GM13977 (cell line): ENCODE results near the gene SLC2A4RG.

ENCODE experiments used
- DNase-seq: peaks from one replicate; pipeline ENCODE4 v3.0.0; 2012; ENCODE audit warnings: low spot score
- in situ Hi-C: fragments of 300-500 bp; cut with MboI; formaldehyde crosslinking; loops from one replicate; pipeline ENCODE4 v1.12.0; 2022; ENCODE audit warnings: low sequenced_read_pairs, low pct_unique_long_range_greater_than_20kb, mixed read lengths, inconsistent platforms; ENCODE audit not compliant: unreplicated experiment
- TF ChIP-seq, protein P1 (sequence below): IDR thresholded peaks from 2 replicates; pipeline ENCODE4 v1.5.1; 2012; ENCODE audit warnings: mild to moderate bottlenecking, control low read depth; ENCODE audit not compliant: insufficient read depth; ENCODE audit errors: extremely low read depth, missing control alignments

Gene SLC2A4RG

DNA sequence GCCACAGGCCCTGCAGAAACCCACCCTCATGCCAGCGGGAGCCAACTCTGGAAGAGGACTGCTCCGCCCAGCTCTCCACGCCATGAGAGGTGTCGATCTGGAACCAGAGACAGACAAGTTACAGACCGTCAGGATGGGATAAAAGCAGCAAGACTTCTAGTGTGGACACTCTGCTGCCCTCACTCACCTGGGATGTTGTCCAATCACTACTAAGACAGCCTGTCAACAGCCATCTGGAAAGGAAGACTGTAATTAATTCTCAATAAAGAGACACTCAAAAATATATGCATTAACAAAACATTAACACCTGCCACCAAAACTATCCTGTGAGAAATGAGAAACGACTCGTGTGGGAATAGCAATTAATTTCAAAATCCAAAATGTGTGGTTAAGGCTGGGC, 28.3 kb downstream of the SLC2A4RG start:
- TF ChIP-seq, protein P1, sequence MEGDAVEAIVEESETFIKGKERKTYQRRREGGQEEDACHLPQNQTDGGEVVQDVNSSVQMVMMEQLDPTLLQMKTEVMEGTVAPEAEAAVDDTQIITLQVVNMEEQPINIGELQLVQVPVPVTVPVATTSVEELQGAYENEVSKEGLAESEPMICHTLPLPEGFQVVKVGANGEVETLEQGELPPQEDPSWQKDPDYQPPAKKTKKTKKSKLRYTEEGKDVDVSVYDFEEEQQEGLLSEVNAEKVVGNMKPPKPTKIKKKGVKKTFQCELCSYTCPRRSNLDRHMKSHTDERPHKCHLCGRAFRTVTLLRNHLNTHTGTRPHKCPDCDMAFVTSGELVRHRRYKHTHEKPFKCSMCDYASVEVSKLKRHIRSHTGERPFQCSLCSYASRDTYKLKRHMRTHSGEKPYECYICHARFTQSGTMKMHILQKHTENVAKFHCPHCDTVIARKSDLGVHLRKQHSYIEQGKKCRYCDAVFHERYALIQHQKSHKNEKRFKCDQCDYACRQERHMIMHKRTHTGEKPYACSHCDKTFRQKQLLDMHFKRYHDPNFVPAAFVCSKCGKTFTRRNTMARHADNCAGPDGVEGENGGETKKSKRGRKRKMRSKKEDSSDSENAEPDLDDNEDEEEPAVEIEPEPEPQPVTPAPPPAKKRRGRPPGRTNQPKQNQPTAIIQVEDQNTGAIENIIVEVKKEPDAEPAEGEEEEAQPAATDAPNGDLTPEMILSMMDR: no peak
- DNase-seq: no peak
- in situ Hi-C loops: no loop called here

DNA sequence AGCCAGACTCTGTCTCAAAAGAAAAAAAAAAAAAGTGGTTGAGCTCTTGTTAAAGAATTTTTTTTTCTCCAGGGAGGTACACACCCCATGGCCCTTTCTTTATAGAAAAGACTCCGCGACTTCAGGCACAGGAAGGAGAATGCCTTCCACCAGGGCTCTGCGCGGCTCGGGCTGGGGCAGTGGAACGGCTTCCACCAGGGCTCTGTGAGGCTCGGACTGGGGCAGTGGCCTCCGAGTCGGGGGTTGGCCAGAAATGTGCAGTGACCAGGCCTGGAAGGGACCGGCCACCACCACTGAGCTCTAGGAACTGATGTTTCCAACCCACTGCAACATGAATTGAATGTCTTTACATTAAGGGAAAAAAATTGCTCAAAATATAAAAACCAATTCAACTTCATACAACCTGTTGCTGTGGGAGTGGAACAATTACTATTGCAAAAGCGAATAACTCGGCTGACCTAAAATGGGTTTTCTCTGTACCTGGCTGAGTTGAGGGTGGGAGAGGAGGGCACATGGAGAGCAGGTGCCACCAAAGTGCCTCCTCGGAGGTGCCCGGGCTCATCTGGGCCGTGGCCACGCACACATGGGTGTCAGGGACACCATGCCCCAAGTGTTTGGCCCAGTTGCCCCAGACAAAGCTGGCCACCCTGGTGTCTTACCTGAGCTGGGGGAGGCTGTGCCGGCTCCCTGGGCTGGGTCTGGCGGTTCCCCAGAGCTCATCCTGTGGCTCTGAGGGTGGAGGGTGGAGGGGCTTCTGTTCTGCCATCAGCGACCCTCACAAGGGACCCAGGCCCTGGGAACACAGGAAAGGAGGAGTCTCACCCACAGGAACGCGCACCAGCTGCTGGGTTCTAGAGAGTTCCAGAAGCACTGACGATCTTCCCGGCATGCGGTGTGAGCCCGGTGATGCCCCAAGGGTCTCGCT, 29.3 kb downstream of the SLC2A4RG start:
- in situ Hi-C loops: no loop called here
- no peak for DNase-seq
- TF ChIP-seq, protein P1: no peak

DNA sequence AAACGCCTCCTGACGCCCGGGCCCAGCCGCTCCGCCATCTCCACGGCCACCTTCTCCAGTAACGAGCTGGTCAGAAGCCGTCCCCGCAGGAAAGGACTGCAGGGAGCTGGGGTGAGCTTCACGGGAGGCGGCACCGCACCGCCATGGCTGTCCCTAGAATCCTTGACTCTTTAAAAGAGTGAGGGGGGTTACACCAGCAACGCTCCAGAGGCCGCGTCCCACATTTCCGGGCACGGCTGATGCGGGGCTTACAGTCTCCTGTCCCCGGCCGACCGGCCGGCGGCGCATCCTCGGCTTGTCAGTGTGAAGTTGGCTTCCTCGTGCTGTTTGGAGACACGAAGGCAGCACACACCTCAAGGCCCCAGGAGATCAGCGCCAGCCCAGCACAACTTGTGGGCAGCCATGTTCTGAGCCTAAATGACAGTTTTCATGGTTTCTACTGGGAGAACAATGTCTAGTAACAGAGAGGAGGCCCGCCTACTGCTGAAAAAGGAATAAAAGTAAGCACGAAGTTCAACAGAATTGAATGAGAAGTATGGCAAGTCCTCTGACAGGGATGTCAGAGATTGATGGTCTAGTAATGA, 30.4 kb downstream of the SLC2A4RG start:
- in situ Hi-C loops: no loop called here
- DNase-seq: no peak

DNA sequence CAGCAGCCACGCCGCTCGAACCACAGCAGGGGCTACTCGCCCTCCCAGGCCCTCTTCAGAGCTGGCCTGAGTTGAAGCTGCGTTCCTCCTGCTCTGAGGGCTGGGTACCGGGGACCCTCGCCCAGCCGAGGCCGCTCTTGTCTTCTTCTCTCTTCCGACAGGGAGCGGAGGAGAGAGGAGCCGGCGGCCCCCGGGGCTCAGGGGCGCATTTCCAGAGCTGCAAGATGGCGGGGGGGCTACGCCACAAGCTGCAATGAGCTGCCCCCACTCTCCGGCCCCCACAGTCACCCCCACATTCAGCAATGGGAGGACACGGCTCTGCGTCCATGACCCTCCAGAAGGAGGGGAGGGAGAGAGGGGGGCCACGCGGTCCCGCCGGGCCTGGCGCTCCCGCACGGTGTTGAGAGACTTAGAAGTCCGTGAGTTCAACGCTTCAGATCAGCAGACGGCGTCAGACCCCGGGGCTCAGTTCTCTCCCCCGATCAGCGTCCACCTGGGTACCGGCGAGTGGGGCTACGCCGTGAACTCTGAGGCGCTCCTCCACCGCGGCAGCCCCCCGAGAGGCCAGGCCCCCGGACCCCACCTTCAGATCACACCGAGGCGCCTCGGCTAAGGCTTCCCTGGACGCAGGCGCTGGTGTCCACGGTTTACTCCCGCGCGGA, 31.6 kb downstream of the SLC2A4RG start:
- TF ChIP-seq, protein P1: no peak
- in situ Hi-C loops: no loop called here

More for the DNA sequence above, 30.4 kb downstream of the SLC2A4RG start:
- TF ChIP-seq, protein P1: no peak

DNA sequence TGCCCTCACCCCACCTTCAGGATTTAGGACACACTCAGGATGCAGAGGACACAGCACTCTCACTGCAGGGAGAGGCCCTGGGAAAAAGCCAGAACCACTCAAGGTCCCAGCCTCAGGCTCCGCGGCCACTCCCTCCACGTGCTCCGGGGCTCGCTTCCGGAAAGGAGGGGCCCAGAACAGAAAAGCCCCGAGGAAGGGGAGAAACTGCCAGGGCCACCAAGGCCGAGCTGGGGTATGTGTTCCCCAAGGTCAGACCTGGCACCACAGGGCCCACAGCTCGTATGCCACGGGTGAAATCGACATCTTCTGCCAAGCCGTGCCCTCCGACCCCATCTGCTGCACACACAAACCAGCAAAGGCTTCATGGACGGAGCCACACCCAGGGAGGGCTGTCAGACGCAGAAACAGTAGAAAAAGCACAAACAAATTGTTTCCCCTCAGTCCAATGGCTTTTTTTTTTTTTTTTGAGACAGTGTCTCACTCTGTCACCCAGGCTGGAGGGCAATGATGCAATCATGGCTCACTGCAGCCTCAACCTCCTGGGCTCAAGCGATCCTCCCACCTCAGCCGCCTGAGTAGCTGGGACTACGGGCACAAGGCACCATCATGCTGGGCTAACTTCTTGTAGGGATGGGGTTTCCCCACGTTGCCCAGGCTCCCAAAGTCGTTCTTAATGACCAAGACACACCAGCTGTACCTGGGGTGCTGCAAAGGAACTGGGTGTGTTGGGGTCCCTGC, 33.4 kb downstream of the SLC2A4RG start:
- DNase-seq: no peak
- TF ChIP-seq, protein P1: no peak
- in situ Hi-C loops: no loop called here

More for the DNA sequence above, 31.6 kb downstream of the SLC2A4RG start:
- no peak for DNase-seq
